ENCODE results near the gene CANX.

GRCh38 chr5:179716286-179716685 is 17.5 kb downstream of the CANX start:
- TF ChIP-seq CTCF (IDR thresholded peaks at IDR 0.05) (no peak), POLR2A (IDR thresholded peaks at IDR 0.05) (no peak)
